Renal cortical epithelial cell (primary cell): Measurements from ENCODE around the gene SLITRK2. TPM values are rescaled to one million over a fixed set of nuclear protein-coding genes. Genes with fewer than 3 reads are reported as not detected.

Source experiments
- DNase-seq: peaks from one replicate; pipeline ENCODE4 v3.0.0-alpha.2; 2011; ENCODE audit warnings: low read depth
- total RNA-seq: library from RNA; depleted of rRNA; stranded (reverse); fragments of >200 nt; gene quantifications from 2 replicates; pipeline ENCODE4 v1.2.3, GENCODE V29; 2014

The SLITRK2 gene, protein sequence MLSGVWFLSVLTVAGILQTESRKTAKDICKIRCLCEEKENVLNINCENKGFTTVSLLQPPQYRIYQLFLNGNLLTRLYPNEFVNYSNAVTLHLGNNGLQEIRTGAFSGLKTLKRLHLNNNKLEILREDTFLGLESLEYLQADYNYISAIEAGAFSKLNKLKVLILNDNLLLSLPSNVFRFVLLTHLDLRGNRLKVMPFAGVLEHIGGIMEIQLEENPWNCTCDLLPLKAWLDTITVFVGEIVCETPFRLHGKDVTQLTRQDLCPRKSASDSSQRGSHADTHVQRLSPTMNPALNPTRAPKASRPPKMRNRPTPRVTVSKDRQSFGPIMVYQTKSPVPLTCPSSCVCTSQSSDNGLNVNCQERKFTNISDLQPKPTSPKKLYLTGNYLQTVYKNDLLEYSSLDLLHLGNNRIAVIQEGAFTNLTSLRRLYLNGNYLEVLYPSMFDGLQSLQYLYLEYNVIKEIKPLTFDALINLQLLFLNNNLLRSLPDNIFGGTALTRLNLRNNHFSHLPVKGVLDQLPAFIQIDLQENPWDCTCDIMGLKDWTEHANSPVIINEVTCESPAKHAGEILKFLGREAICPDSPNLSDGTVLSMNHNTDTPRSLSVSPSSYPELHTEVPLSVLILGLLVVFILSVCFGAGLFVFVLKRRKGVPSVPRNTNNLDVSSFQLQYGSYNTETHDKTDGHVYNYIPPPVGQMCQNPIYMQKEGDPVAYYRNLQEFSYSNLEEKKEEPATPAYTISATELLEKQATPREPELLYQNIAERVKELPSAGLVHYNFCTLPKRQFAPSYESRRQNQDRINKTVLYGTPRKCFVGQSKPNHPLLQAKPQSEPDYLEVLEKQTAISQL
- 0.10 and 0.17 TPM in 2 replicates for total RNA-seq

GRCh38 chrX:145817331-145818185 lies at the start of gene SLITRK2:
Gene SLITRK2, plus strand, starts transcription at chrX:145817829. Its CDS starts 4,597 bp downstream, at chrX:145822426.
- DNase-seq = peak; percentile 0

DNA sequence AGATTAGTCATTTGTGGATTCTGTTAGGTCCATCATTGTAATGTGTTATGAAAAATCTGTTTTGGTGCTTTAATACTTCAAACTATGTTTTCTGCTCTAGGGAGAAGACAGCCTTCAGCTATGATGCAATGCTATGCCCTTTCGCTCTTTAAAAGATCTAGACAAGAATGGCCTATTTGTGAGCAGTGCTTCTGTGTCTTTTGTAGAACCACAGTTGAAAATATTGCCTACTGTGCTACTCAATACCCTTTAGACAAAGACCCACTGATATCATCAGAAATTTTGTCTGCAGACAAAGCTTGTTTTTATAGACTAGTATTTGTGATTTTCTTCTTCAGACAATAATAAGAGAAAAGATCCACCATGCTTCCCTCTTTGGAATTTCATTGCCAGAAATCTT lies 44.6 kb upstream of the SLITRK2 start:
- DNase-seq = no peak

- no peak for DNase-seq
Measured at GRCh38 chrX:145792281-145792680, 25.3 kb upstream of the SLITRK2 start.

- no peak for DNase-seq
Measured at GRCh38 chrX:145803508-145803907, 14.1 kb upstream of the SLITRK2 start.

DNA sequence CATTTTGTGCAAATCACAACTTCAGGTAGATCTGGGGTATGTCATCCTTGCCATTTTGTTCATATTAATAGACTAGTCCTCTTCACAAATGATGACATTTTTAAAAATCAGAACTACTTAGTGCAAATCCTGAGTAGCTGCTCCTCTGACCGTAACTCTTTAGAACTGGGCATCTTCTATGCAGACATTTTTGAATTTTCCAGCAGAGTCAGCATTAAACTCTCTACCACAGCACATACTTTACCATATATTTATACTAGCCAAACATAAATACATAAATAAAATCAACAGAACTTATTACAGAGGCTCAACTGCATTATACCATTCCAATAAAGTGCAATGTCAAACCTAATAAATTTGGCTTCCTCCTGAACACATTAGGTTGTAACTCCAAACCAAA lies 4.5 kb upstream of the SLITRK2 start:
- no peak for DNase-seq

DNA sequence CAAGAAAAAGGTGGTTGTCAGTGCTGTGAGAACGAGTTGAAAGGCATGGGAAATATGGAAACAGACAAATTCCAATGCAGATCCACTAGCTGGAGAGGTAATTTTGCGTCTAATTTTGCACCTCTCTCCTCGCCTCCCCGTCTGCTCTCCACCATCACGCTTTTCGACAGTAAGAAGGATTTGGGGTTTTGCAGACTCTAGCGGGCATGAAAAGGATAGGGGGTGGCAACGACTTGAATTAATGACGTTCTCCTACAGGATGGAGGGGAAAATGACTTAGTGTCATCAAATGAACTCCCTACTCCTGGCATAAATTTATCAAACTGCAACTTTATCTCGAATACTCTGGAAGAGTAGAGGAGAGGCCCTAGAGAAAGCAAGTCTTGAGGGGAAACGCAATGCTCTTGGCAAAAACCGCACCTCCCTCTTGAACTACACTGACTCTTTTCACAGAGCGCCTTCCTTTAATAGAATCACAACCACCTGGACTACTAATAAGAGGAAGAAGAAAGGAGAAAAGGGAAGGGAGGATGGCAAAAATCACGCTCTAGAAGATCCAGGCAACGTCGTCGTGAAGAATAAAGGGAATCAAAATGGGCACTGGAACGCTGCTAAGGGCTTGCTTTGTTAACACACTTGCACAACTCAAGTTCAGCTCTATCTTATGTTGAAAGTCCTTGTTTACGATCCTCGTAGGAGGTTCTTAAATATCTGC lies 871 bp upstream of the SLITRK2 start:
- DNase-seq = no peak

DNA sequence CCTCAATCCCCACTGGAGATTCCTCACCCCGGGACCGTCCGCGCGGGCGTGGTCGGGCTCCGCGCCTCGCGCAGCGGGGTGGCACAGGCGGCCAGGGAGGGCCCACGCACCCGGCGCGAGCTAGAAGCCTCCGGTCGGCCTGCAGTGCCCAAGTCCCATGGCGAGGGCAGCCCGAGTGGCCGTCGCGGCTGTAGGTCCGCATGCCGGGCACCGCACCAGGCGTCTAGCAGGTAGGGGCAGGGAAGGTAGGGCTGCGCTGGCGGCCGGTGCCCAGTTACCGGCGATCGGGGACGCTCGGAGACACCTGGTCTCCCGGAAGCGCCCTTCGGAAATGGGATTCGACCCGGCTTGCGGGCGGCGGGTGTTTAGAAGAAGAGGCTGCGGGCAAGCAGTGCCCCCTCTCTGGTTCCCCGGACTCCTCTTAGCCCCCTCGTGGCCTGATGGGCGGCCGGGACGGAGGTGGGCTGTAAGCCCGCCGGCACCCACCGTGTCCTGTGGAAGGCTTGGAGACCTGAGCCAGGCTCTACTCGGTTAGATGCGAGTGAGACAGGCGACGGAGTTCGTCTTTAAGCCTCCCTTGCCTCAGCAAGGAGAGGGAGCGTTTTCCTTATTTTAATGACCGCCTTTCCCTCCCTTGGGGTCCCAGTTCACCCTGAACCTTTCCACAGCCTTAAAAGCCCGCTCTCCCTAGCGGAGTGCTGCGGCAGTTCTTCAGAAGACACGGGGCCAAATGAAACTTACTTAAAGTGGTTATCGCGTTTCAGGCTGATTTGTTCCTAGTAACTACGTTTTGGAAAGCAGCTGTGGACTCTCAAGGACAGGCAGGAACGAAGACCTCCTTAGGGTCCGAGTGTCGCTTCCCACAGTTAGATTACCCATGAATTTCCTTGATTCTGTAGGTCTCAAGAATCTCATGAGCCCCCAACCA lies 821 bp downstream of the SLITRK2 start:
- DNase-seq = no peak

GRCh38 chrX:145820825-145821224 lies 3.2 kb downstream of the SLITRK2 start:
- no peak for DNase-seq

- no peak for DNase-seq
Measured at GRCh38 chrX:145821291-145821897, 3.8 kb downstream of the SLITRK2 start.

- no peak for DNase-seq
Measured at GRCh38 chrX:145821898-145822571, 4.4 kb downstream of the SLITRK2 start.

- DNase-seq = no peak
Measured at GRCh38 chrX:145823132-145823531, 5.5 kb downstream of the SLITRK2 start.

DNA sequence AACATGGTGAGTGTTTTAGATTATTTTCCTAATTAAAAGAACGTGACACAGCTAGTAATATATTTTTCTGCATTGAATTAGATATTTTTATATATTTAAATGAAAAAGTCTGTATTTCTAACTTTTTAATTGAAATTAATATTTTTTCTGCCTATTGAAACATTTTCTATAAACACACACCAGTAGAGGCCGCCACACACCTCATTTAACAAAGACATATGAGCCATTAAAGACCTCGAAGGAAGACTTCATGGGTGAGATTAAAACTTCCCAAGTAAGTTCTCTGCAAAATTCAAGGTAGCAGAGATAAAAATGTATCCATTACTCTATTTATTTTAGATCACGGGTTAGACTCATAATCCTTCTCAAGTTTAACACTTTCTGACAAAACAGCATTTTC lies 8.3 kb downstream of the SLITRK2 start:
- peak; percentile 22 for DNase-seq

- DNase-seq = no peak
Measured at GRCh38 chrX:145826466-145826865, 8.8 kb downstream of the SLITRK2 start.

- DNase-seq = no peak
Measured at GRCh38 chrX:145832796-145833195, 15.2 kb downstream of the SLITRK2 start.

DNA sequence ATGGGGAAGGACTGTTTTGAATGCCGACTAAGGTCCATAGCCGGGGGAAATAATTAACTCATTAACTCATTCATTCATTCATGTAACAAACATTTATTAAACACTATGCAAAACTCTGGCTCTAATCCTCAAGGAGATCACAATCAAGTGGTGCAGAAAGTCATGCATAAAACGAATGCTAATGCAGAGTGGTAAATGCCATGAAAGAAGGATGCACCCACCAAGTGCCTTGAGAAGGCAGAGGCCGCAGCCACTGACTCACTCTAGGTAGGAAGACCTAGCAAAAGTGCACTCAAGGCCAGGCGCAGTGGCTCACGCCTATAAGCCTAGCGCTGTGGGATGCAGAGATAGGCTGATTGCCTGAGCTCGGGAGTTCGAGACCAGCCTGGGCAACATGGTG lies 22.9 kb downstream of the SLITRK2 start:
- no peak for DNase-seq

DNA sequence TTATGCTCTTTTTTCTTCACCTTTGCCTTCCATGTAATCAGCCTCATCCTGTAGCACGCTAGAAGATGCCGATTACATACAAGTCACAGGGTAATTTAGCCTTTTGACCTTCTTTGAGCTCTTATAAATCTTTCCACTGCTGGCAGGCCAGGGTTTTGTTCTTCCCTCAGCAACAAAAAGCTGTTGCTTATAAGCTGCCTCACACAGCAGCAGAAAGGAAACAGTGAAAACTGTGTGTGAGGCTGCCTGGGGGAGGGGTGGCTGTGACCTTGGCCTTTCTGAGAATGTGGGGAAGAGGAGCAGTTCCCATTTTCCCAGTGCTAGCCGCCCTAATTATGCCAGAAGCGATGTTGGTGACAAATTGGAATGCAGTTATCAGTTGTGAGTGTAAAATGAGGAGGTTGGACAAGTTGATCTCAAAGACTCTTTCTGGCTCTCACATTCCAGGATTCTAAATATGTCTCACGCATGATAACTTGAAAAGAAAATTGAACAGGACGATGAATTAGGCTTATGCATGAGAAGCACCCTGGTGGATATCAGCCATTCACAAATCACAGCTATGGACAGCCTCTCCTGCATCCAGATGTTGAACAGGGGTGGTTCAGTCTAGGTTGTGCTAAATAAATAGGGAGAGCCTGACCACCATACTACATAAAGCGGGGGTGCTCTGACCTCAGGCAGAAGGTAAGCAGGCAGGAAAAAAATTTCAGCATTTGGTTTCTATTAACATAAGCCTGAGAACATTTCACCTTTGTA lies 25.7 kb downstream of the SLITRK2 start:
- DNase-seq = no peak

- no peak for DNase-seq
Measured at GRCh38 chrX:145844886-145845285, 27.3 kb downstream of the SLITRK2 start.

DNA sequence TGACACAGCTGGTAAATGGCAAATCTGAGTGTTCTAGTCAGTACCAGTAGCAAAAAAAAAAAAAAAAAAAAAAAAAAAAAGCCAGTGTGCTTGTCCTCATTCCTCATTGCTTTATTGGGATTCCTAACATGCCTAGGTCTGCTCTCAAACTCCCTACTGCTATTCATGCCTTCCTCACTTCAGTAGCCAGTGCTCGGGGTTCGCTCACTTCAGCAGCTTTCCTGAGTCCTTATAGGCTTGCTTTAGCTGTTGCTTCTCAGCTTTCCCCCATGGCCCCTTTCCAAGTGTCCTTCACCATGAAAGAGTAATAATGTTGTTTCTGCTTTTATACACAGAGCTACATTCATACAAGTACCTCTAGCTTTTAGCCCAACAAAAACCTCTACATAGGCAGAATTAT lies 30.8 kb downstream of the SLITRK2 start:
- peak; percentile 9 for DNase-seq
